GM12891 (cell line): Measurements from ENCODE around the gene SUMO3.

Experiments
- PAX5 ChIP-seq: IDR thresholded peaks from 2 replicates; pipeline ENCODE4 v1.6.1; 2011; ENCODE audit warnings: low read length, moderate library complexity, mild to moderate bottlenecking; ENCODE audit not compliant: insufficient read depth, severe bottlenecking
- POLR2A ChIP-seq: IDR thresholded peaks from 2 replicates; pipeline ENCODE4 v1.6.1; 2011; ENCODE audit warnings: low read depth, low read length, control low read depth
- POLR2AphosphoS5 ChIP-seq: IDR thresholded peaks from 2 replicates; pipeline ENCODE4 v1.6.1; 2011; ENCODE audit warnings: low read depth, low read length, control low read depth
- POU2F2 ChIP-seq: IDR thresholded peaks from 2 replicates; pipeline ENCODE4 v1.6.1; 2011; ENCODE audit warnings: low read depth, mild to moderate bottlenecking, control low read depth, low read length, moderate library complexity
- SPI1 ChIP-seq: IDR thresholded peaks from 2 replicates; pipeline ENCODE4 v1.6.1; 2011; ENCODE audit warnings: low read depth, low read length, control low read depth
- TAF1 ChIP-seq: IDR thresholded peaks from 2 replicates; pipeline ENCODE4 v1.6.1; 2011; ENCODE audit warnings: low read depth, low read length, control low read depth

DNA sequence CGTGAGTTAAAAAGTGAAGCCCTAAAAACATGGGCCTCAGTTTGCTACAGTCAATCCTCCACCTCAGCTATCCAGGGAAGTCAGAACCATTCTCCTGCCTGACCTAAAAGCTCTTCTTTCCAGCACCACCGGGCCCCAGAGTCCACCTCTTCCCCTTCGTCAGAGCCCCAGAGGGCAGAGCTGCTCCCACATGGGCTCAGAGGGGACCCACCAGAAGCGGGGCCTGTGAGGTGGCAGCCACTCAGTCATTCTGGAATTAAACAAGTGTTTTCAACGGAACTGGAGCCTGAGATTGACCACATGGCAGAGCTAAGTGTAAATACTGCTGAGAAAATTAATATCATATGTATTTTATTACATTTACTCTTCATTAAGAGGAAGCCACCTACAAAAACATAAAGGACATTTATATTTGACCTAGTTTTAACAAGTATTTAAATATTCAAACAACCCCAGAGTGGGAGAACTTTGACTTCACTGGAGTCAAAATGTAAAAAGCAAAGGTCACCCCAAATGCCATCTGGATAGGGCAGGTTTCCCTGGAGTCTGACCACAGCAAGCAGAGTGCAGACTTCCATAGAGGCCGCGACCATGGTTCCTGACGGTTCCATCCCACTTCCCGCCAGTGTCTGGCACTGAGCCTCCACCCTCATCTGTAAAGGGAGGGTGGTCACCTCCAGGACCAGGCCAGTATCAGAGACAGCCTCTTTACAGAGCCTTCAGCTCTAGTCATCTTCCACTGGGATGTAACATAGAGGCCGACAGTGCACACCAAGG is 1.8 kb downstream of the SUMO3 start:
- TF ChIP-seq POLR2A (no peak), POLR2AphosphoS5 (no peak), POU2F2 (no peak), TAF1 (no peak), SPI1 (no peak), PAX5 (no peak)
